Stomach (tissue), 9 donors: ENCODE data around the gene CKAP5. TPM values are rescaled to one million over a fixed set of nuclear protein-coding genes. Genes with fewer than 3 reads are reported as not detected.

ENCODE experiments used
- DNase-seq, 2 donors: peaks; one replicate each; pipeline versions ENCODE4 v3.0.0 to v3.0.0-alpha.2; 2013 to 2019
- H3K27ac ChIP-seq, 5 donors: fragments of 200-600 bp in 4 of 5; sonication (generic) in 4 of 5; one replicate each; pipeline ENCODE4 v1.5.1; 2013 to 2019; ENCODE audit warnings: mild to moderate bottlenecking in 1 of 5, moderate library complexity in 1 of 5
- H3K27me3 ChIP-seq, 3 donors: fragments of 200-600 bp; sonication (generic); one replicate each; pipeline ENCODE4 v1.5.1; 2017 to 2019; ENCODE audit warnings: mixed run types in 1 of 3
- H3K36me3 ChIP-seq, 4 donors: fragments of 200-600 bp; sonication (generic); 1 replicate in 3 of 4; 2 replicates in 1 of 4; pipeline ENCODE4 v1.5.1; 2016 to 2019
- H3K4me1 ChIP-seq, 4 donors: fragments of 200-600 bp; sonication (generic); one replicate each; pipeline ENCODE4 v1.5.1; 2016 to 2019
- H3K4me3 ChIP-seq, 4 donors: fragments of 200-600 bp; sonication (generic) in 3 of 4; one replicate each; pipeline ENCODE4 v1.5.1; 2016 to 2019; ENCODE audit warnings: mild to moderate bottlenecking in 1 of 4
- H3K9me3 ChIP-seq, 4 donors: fragments of 200-600 bp; sonication (generic); one replicate each; pipeline ENCODE4 v1.5.1; 2016 to 2019
- EP300 ChIP-seq: sonication (generic); formaldehyde crosslinking; IDR thresholded peaks from one replicate; pipeline ENCODE4 v1.6.1; 2017; ENCODE audit warnings: antibody characterized with exemption
- POLR2A ChIP-seq, 4 donors: fragments of 450-650 bp; IDR thresholded peaks; one replicate each; pipeline ENCODE4 v1.6.1; 2016; ENCODE audit warnings: antibody characterized with exemption in 4 of 4, control low read depth in 2 of 4, mild to moderate bottlenecking in 1 of 4, moderate library complexity in 1 of 4
- POLR2AphosphoS5 ChIP-seq, 3 donors: sonication (generic); formaldehyde crosslinking; IDR thresholded peaks; one replicate each; pipeline ENCODE4 v1.6.1; 2016; ENCODE audit warnings: antibody characterized with exemption in 3 of 3
- WGBS, 5 donors: extraction: QIAGEN DNeasy Blood & Tissue Kit in 3 of 5; methylation state at CpG; one replicate each; pipeline versions ENCODE4 v1.1.5 to v1.1.7; 2013 to 2018; 5-methylcytosine and 5-hydroxymethylcytosine counted together
- intact Hi-C: fragments of 100-400 bp; cut with DNase I; formaldehyde crosslinking; loops from one replicate; pipeline ENCODE4 v1.15.1; 2023; ENCODE audit warnings: low total_unique reads
- polyA plus RNA-seq, 3 donors: library from polyadenylated mRNA; stranded (reverse); fragments of 200-250 nt; gene quantifications; one replicate each; pipeline ENCODE4 v1.2.3, GENCODE V29; 2013
- total RNA-seq, 5 donors: library from RNA; depleted of rRNA; stranded (reverse); fragments of >200 nt; gene quantifications; one replicate each; pipeline versions ENCODE4 v1.1.0 to v1.2.3, GENCODE V29; 2014 to 2016
- TF ChIP-seq, protein P1 (sequence below), 7 experiments: fragments of 450-650 bp in 4 of 7; fragments of 200-600 bp in 3 of 7; sonication (generic) in 3 of 7; IDR thresholded peaks; one replicate each; pipeline ENCODE4 v1.5.1; 2016 to 2019; ENCODE audit warnings: antibody characterized with exemption in 7 of 7, control low read depth in 2 of 7, mild to moderate bottlenecking in 1 of 7
- donor health status: healthy with polysubstance abuse.
- donor health status: Bipolar disorder and iron deficiency.
- donor health status: healthy.

Gene CKAP5
- total and polyA plus RNA-seq, 8 donors: 7.3 to 327 (median 45.8) TPM

DNA sequence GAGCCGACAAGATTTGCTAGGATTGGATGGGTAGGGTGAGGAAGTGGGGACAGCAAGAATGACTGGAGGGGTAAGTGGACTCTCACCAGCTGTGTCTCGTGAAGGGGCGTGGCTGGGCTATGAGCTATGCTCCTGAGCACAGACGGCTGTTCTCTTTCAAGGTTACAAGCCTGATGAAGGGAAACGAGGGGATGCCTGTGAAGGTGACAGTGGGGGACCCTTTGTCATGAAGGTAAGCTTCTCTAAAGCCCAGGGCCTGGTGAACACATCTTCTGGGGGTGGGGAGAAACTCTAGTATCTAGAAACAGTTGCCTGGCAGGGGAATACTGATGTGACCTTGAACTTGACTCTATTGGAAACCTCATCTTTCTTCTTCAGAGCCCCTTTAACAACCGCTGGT is 107.2 kb downstream of the CKAP5 start:
- H3K4me3 ChIP-seq: no peak overlapping the region
- H3K27me3 ChIP-seq: no peaks in the 10 kb centered on the region
- intact Hi-C loops: no loop called here
- no peaks in the 10 kb centered on the region for H3K4me1 ChIP-seq
- H3K9me3 ChIP-seq: no peaks in the 10 kb centered on the region
- no peak for DNase-seq
- WGBS, 5 donors: 64 to 76% (median 72%) methylated on average over 6 of the region's 6 CpGs
- TF ChIP-seq, protein P1, sequence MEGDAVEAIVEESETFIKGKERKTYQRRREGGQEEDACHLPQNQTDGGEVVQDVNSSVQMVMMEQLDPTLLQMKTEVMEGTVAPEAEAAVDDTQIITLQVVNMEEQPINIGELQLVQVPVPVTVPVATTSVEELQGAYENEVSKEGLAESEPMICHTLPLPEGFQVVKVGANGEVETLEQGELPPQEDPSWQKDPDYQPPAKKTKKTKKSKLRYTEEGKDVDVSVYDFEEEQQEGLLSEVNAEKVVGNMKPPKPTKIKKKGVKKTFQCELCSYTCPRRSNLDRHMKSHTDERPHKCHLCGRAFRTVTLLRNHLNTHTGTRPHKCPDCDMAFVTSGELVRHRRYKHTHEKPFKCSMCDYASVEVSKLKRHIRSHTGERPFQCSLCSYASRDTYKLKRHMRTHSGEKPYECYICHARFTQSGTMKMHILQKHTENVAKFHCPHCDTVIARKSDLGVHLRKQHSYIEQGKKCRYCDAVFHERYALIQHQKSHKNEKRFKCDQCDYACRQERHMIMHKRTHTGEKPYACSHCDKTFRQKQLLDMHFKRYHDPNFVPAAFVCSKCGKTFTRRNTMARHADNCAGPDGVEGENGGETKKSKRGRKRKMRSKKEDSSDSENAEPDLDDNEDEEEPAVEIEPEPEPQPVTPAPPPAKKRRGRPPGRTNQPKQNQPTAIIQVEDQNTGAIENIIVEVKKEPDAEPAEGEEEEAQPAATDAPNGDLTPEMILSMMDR (IDR thresholded peaks at IDR 0.05): no peak
- TF ChIP-seq EP300 (no peak), POLR2A (IDR thresholded peaks at IDR 0.05) (no peak), POLR2AphosphoS5 (IDR thresholded peaks at IDR 0.05) (no peak)
- peaks cover 29 to 44% (median 30%) of the 10 kb centered on the region in 4 donors for H3K36me3 ChIP-seq
- H3K27ac ChIP-seq: no peak overlapping the region

DNA sequence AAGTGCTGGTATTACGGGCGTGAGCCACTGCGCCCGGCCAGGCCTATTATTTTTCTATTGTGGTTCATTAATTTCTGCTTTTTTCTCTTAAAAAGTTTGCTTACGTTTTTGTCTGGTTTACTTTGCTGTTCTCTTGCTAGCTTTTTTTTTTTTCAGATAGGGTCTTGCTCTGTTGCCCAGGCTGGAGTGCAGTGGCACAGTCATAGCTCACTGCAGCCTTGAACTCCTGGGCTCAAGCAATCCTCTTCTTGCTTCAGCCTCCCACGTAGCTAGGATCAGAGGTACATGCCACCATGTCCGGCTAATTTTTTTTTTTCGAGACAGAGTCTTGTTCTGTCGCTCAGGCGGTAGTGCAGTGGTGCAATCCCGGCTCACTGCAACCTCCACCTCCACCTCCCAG is 108.4 kb downstream of the CKAP5 start:
- Histone ChIP-seq H3K36me3 (peaks cover 17 to 32% (median 18%) of the 10 kb centered on the region in 4 donors), H3K4me1 (no peaks in the 10 kb centered on the region), H3K9me3 (no peaks in the 10 kb centered on the region), H3K27ac (no peak overlapping the region), H3K4me3 (no peak overlapping the region), H3K27me3 (no peaks in the 10 kb centered on the region)
- intact Hi-C loops: no loop called here
- TF ChIP-seq EP300: no peak
- TF ChIP-seq POLR2AphosphoS5 (IDR thresholded peaks at IDR 0.05): no peak
- TF ChIP-seq, protein P1 (IDR thresholded peaks at IDR 0.05): no peak
- TF ChIP-seq POLR2A (IDR thresholded peaks at IDR 0.05): no peak
- 94 to 96% (median 94%) methylated on average over 11 of the region's 11 CpGs for WGBS, 5 donors
- DNase-seq: no peak

DNA sequence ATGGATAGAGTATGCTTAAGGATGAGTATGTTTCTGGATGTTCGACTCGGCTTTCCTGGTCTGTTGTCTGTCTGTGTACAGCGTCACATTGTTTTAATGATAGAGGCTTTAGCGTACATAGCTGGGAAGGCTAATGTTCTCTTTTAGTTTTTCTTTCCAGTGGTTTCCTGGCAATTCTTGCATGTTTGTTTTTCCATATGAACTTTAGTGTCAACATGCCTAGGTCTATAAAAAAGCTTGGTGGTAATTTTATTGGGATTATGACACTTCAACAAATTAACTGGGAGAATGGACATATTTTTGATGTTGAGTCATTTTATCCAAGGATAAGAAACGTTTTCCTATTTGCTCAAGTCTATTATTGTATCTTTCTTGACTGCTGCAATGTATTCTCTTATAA is 109.5 kb downstream of the CKAP5 start:
- Histone ChIP-seq H3K9me3 (no peaks in the 10 kb centered on the region), H3K4me1 (no peaks in the 10 kb centered on the region), H3K27ac (peak overlapping the region in 1 of 5 donors; percentile 22), H3K27me3 (no peaks in the 10 kb centered on the region), H3K36me3 (peaks cover 6 to 22% (median 8%) of the 10 kb centered on the region in 4 donors), H3K4me3 (no peak overlapping the region)
- intact Hi-C loops: no loop called here
- no peak for TF ChIP-seq POLR2AphosphoS5 (IDR thresholded peaks at IDR 0.05)
- TF ChIP-seq POLR2A (IDR thresholded peaks at IDR 0.05): no peak
- TF ChIP-seq EP300: no peak
- TF ChIP-seq, protein P1 (IDR thresholded peaks at IDR 0.05): no peak
- 25 to 57% (median 33%) methylated on average over 5 of the region's 5 CpGs for WGBS, 5 donors
- DNase-seq: no peak

DNA sequence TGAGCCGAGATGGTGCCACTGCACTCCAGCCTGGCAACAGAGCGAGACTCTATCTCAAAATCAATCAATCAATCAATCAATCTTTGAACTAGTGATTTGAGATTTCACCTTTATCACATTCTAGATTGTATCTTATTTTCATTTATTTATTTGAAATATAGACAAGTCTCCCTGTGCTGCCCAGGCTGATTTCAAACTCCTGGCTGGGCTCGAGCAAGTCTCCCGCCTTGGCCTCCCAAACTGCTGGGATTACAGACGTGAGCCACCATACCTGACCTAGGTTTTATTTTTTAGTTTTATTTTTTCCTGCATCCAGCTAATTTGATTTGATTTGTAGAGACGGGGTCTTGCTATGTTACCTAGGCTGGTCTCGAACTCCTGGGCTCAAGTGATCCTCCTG is 109.9 kb downstream of the CKAP5 start:
- Histone ChIP-seq H3K36me3 (peaks cover 1 to 17% (median 3%) of the 10 kb centered on the region in 4 donors), H3K4me3 (no peak overlapping the region), H3K4me1 (no peaks in the 10 kb centered on the region), H3K27me3 (no peaks in the 10 kb centered on the region), H3K27ac (peak overlapping the region in 1 of 5 donors; percentile 22), H3K9me3 (no peaks in the 10 kb centered on the region)
- no peak for TF ChIP-seq POLR2AphosphoS5 (IDR thresholded peaks at IDR 0.05)
- TF ChIP-seq, protein P1 (IDR thresholded peaks at IDR 0.05): no peak
- no peak for TF ChIP-seq POLR2A (IDR thresholded peaks at IDR 0.05)
- TF ChIP-seq EP300: no peak
- 84 to 94% (median 93%) methylated on average over 7 of the region's 7 CpGs for WGBS, 5 donors
- DNase-seq: no peak
- intact Hi-C loops: no loop called here
